SHP77 (cell line): Measurements from ENCODE around the gene RFTN1.

Experiments
- DNase-seq, 2 experiments: peaks; one replicate each; lab custom pipeline; 2025; lab: John Stamatoyannopoulos, UW

Gene RFTN1

GRCh38 chr3:16529264-16529663 lies 15.8 kb upstream of the RFTN1 start:
- DNase-seq: no peak

DNA sequence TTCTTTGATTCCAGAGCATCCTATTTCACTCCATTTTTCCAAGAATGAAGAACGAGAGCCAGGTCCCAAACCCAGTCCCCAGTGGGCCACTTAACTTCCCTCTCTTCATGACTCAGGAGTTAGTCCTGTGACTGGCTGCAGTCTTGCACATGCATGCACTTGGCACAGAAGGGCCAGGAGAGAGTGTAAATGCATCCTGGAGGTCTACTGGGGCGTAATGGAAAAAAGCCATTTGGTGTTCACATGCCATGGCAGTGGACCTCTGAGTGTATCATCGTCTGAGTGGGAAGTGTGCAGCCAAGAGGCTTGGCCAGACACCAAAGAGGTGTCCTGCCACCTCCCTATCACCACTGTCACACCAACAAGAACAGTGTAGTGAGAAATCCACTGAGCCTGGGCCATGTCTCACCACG lies 15.1 kb upstream of the RFTN1 start:
- no peak for DNase-seq

DNA sequence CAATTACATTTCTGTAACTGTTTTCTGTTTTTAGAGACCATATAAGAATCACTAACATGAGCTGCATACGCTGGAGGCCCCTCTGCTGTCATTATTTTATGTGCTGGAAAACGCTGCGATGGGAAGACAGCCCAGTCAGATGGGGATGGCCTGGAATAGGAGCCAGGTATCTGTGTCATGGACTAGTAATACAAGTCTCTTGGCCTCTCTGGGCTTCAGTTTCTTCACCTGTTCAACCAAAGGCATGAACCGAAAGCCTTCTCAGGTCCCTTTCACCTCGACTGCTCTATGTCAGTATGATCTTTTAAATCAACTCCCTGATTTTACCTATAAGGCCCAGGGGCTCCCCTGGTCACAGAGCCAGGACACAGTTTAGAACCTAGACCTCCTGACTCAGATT lies 14.6 kb upstream of the RFTN1 start:
- no peak for DNase-seq

- no peak for DNase-seq
Observed at GRCh38 chr3:16524196-16524595, 10.7 kb upstream of the RFTN1 start.

DNA sequence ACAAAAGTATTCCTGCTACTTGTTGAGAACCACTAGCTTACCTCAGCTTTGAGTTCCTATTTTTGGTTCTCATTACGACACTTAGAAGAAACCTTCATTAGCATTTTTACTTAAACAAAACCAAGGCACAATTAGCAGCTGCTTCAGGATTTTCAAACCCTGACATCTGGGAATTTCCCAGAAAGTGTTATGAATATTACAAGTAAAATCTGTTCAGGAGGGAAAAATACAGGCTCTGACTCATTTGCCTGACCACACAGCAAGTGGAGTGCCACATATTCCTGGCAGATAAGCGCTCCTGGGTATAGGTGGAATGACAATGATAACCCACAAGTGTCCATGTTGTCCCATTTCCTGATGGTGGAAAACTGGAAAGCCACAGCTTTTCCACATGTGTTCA lies 10.3 kb upstream of the RFTN1 start:
- DNase-seq: no peak

GRCh38 chr3:16522834-16523233 lies 9.3 kb upstream of the RFTN1 start:
- DNase-seq: no peak

DNA sequence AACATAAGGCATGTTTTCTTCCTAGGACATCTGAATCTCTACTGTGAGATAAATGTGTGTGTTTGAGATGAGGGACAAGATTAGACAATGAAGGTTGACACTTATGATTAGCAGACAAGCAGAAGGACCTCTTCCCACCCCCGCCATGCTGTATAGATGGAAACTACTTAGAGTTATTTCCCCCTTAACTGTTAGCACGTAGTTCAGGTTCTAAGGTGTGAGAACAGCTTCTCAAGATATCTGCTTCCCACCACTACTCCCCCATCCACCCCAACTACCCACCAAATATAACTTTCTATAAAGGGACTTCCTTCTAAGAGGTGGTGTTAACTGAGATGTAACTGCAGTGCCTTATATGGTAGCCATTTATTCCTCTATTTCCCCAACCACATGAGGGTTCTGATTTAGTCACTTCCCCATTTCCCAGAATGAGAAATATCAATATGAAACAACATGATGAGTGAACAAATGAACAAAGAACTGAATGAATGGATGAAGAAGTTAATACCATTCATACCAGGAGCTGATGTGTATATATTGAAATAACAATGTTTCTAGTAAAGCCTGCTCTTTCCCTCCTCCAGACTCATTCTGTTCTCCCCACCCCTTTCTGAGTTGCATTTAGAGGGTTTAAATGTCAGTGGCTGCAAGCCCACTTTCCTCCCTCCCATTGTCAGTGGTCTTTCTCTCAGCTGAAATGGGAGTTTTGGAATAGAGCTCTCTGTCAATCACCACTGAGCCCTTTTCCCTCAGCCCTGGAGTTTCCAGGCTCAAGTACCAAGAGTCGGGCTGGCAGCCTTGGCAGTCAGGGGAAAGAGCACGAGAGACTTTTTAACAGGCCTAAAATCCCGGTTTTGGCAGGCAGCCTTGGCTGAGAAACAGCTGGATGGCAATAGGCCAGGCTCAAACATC lies 7.7 kb upstream of the RFTN1 start:
- no peak for DNase-seq

DNA sequence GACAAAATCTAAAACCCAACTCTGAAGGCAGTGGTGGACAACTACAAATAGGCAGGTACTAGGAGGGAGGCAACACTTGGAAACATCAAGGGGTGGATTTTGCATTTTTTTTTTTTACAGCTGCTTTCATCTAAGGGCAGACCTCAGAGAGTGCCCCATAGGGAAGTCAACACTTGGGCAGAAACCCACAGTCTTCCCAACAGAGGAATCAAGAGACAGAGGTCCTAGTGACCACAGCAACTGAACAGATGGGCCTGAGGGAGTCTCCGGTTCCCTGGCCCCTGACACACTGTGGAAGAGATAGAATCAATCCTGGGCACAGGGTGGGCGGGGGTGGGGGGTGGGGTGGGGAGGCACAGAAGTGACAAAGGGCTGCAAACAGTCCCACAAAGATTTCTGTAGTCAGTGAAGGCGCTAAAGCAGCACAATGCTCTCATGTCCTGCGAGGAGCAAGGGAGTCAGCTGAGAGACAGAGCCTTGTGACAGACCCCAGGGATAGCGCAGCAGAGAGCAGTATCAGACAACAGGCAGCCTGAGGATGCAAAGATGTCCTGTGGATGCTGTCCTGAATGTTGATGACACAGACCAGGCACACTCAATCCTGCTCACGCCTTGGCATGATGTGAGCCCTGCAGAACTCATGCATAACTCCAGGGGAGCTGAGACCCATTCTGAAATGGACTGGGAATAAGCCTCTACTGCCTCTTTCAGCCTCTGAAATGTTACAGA lies 6.9 kb upstream of the RFTN1 start:
- no peak for DNase-seq

DNA sequence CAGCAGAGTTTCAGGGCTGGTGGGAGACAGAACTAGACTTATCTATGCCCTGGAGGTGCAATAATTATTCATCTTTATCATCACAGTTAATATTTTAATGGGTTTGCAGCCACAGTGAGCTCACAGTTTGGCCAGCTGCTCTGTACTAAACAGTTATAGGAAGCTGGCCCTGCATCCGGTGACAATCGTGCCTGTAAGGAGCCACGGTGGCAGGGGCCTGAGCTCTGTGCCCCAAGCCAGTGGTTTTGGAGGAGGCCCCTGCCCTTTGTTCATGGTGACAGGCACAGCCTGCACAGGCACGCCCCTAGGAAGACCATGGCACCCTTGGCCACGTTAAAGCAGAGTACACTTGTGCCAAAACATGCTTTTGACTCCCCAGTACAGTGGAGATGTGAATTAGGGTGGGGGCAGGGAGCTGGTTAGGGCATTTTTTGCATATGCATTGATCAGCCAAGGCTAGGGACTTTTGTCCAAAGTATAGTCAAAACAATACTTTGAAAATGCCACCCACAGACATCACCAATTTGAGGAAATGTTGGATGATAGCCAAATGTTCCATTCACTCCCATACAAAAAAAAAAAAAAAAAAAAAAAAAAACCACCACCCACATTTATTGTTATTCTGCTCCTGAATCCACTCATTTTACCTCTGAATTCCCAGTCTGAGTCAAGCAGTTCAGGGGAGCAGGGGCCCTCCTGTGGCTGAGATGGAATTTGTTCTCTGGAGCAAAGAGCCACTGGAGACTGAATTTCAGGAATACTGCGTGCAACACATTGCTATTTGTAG lies 3.4 kb upstream of the RFTN1 start:
- peak; percentile 47 to 52 for DNase-seq

DNA sequence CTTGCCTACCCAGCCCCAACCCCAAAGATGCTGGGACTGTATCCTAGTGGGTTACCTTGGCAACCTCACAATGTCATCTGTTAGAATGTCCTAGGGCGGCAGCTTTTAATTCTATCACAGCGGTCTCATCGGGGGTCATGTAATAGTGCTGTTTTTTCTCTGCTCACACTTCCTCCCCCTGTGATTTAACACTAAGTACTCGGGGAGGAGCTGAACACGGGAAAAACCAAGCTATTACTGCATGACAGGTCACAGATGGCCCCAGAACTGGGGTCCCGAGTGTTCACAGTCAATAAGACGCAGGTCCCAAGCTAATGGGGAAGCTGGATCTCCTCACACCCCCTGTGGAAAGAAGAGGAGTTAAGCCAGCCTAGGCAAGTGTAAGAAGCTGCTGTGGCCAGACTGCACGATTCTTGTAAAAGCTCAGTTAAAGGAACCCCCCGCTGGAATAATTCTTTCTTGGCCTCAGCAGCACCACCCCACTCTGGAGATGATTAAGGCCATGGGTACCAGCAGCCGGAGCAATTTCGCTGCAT lies 2.5 kb upstream of the RFTN1 start:
- DNase-seq: no peak

- DNase-seq: no peak
Observed at GRCh38 chr3:16514755-16515353, 1.4 kb upstream of the RFTN1 start.

DNA sequence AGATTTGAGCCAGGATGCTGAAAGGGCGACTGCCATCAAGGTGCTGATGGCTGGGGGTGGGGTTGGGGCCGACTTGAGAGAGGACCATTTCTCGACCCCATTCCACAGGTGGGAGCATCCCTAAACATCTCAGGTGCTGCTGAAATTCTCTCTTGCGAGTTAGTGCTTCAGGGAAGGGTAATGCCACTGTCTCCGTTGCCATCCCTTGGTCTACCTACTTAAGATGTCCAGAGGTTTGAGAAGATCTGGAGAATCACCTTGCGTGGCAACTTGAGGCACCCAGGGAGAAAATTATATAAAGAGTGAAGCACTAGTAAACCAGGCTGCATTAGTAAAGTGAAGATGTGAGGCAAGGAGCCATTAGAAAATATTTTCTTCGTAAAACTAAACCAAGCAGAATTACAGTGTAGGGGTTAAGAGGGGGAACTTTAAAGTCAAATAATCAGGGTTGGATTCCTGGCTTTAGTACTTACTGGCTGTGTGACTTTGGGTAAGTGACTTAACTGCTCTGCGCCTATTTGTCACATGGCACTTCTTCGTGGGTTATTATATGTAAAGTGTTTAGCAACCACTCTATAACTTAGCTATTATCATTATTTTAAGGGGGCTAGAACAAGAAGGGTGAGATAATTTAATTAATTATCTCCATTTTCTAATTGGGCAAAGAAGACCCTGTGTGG lies 662 bp upstream of the RFTN1 start:
- no peak for DNase-seq

GRCh38 chr3:16512435-16513140 lies 911 bp downstream of the RFTN1 start:
- no peak for DNase-seq

DNA sequence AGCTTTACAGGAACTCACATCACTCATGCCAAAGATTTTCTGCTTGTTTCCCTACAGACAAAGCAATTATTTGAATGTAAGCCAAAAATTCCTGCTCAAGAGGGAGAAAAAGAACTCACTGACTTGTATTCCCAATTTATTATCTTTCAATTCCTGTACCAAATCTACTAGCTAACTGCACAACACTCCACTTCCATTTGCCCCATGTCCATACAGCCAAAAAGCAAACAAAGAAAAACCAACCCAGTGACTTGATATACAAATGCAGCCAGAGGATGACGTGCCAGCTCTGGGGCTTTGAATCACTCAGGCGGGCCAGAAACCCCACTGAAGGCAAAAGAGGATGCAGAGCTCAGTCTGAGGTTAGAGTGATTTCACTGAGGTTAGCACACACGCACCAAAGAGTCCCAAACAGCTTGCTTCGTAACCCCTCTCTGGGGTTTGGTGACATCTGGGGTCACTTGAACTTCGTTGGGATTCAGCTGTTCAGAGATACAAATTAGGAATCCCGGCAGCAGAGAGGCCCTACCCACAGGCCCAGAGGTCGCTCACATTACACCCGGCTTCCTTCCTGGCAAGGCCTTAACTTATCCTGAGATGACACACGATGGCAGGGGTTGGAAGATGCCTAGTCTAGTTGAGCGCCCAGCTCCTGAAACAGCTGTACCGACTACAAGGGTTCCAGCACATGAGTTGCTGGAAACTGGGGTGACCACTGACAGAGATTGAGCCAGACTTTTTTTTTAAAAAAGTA lies 1.6 kb downstream of the RFTN1 start:
- no peak for DNase-seq

DNA sequence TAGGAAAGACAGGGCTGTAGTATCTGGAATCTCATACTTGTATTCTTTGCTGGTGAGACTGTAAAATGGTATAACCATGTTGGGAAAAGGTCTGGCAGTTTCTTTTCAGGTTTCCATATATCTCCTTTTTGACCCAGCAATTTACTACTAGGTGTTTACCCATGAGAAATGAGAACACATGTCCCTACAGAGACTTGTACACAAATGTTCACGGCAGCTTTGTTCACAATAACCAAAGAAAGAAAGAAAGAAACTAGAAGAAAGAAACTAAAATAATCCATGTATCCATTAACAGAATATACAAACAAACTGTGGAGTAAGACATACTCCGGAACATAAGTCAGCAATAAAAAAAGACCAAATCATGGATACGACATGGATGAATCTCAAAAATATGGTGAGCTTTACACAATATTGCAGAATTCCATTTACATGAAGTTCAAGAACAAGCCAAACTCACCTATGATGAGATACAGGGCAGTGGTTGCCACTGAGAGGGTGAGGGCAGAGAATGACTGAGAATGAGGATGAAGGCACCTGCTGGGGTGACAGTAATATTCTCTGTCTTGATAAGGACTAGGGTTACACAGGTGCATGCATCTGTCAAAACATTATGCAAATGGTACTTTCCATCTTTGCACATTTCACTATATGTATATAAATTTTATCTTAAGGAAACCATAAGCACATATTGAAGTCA lies 2.7 kb downstream of the RFTN1 start:
- DNase-seq: no peak

DNA sequence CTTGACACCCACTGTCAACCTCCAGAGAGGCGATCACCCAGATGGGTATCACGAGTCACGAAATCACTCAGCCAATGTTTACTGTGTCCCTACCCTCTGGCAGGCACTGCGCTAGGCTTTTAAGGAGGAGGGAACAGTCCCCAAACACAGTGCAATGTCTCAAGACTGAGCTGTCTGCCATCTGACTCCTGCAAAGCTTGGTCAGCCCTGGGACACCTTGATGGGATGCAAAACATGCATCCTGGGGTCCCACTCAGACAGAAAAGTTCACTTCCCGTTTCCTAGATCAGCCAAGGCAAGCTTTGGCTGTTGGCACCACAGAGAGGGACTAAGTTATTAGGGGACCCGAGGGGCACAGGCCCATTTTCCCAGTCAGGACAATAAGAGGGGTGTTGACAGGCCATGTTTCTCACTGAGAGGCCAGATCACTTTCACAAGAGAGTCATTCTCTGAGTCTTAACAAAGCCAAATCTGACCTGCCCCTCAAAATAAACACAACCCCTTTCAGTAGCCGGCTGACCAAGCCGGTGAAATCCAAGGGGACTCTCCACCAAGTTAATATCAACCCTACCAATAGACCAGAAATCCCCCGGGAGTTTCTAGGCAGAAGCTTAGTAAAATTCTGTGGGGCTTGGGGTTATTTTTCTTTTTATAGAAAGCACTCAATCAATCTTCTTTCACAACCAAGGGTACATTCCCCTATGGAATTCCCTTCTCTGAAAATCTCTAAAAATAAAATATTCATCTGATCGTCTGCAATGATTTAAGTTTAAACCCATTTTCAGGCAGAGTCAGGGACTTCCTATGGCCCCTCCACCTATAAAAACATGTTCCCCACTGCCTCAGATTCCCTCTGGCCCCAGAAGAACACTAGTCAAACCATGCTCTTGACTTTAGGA lies 3.5 kb downstream of the RFTN1 start:
- no peak for DNase-seq

DNA sequence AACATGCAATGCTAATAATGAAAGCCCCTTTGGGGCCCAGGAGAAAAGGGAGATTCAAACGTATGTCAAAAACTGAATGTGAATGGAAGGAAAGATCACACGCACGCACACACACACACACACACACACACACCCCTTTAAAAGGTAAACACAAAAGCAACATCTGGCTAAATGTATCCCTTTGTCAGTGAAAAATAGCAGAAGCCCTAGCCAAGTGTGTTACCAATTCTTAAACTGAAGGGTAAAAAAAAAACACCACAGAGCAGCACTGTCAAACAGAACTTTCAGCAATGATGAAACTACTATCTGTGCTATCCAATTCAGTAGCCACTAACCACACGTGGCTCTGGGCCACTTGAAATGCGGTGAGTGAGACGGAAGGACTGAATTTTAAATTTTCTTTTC lies 4.9 kb downstream of the RFTN1 start:
- no peak for DNase-seq

GRCh38 chr3:16508243-16508578 lies 5.3 kb downstream of the RFTN1 start:
- DNase-seq: no peak
